Endometrial microvascular endothelial cells (primary cell): Measurements from ENCODE around the gene HNRNPUL2. TPM values are rescaled to one million over a fixed set of nuclear protein-coding genes. Genes with fewer than 3 reads are reported as not detected.
"Not testable (repeated sequence)": the region's sequence is repeated elsewhere in the genome, so short reads cannot be mapped to it uniquely, and the experiment has no call there.

Source experiments
- in situ Hi-C: cut with HindIII; loops from 2 replicates; pipeline ENCODE4 v1.10.0; 2017; ENCODE audit warnings: low sequenced_read_pairs, low pct_unique_long_range_greater_than_20kb; ENCODE audit errors: inconsistent ontology term
- total RNA-seq: library from RNA; depleted of rRNA; stranded (reverse); fragments of >200 nt; gene quantifications from one replicate; pipeline ENCODE4 v1.2.3, GENCODE V29; 2015; ENCODE audit errors: inconsistent ontology term

HNRNPUL2 gene
- total RNA-seq, 1 donor from 2014 or later = 6.7 TPM

DNA sequence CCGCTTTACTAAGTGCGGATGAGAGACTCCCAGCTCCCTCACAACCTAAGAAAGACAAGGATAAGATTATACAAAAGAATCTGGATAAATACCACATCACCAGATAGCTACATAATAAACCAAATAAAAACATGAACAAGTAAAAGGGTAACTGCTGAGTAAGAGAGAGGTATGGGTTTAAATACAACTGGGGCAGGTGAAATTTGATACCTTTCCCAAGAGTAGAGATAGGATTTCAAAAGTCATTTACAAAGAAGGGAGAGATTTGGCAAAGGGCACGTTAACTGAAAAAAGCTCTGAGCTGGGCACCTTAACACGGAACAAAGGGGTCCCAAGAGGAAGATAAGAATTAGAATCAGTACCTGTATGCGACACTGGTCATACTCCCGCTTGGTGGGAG, 50.1 kb downstream of the HNRNPUL2 start:
- in situ Hi-C loops = no loop called here

DNA sequence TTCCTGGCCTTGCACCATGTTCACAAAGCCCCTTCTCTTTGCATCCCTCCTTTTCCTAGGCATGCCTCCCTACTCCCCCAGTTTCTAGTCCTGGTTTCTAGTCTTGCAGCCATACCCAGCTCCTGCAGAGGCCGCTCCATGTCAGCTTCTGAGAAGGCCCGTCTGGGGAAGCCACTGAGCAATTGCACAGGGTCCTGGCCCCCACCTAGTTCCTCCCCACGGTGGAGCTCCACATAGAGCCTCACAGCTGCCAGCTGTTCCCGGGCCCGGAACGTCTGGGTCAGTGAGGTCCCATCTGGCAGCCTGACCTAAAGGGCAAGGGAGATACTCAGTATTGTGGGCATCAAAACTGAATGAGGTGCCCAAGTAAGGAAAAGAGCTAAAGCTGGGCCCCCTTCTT, 50.6 kb downstream of the HNRNPUL2 start:
- in situ Hi-C loops = no loop called here

DNA sequence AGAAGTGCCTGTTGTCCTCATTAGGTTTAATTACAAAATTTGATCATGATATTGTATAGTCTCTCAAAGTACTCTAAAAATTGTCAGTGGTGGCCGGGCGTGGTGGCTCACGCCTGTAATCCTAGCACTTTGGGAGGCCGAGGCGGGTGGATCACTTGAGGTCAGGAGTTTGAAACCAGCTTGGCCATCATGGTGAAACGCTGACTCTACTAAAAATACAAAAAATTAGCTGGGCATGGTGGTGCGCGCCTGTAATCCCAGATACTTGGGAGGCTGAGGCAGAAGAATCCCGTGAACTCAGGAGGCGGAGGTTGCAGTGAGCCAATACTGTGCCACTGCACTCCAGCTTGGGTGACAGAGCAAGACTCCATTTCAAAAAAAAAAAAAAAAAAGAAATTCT, 51.8 kb downstream of the HNRNPUL2 start:
- in situ Hi-C loops = not testable (repeated sequence)

- in situ Hi-C loops = loop anchor here (25.0 kb wide), 1 partner anchor 111 kb away; the partner anchor contains the start of gene EEF1G
Measured at GRCh38 chr11:62673196-62673525, 54.1 kb downstream of the HNRNPUL2 start.

DNA sequence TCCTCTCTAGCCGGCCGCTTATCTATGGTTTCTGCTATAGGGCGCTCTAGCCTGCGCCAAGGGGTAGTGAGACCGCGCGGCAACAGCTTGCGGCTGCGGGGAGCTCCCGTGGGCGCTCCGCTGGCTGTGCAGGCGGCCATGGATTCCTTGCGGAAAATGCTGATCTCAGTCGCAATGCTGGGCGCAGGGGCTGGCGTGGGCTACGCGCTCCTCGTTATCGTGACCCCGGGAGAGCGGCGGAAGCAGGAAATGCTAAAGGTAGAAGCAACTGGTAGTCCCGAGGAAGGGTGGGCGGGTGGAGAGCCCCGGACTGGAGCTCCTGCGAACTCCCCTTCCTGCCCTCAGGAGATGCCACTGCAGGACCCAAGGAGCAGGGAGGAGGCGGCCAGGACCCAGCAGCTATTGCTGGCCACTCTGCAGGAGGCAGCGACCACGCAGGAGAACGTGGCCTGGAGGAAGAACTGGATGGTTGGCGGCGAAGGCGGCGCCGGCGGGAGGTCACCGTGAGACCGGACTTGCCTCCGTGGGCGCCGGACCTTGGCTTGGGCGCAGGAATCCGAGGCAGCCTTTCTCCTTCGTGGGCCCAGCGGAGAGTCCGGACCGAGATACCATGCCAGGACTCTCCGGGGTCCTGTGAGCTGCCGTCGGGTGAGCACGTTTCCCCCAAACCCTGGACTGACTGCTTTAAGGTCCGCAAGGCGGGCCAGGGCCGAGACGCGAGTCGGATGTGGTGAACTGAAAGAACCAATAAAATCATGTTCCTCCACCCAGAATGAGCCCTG, 55.5 kb downstream of the HNRNPUL2 start, which contains the start of the genes LBHD1 and UQCC3:
TSS of gene LBHD1 (minus strand) at position 660 of the 782 bp plus-strand sequence. CDS start 2,236 bp downstream, outside the sequence.
TSS of gene UQCC3 (plus strand) at position 66 of the 782 bp plus-strand sequence. CDS start at position 139, 73 bp downstream.
- in situ Hi-C loops = loop anchor here (25.0 kb wide), 1 partner anchor 109 kb away; the partner anchor contains the start of gene EEF1G

DNA sequence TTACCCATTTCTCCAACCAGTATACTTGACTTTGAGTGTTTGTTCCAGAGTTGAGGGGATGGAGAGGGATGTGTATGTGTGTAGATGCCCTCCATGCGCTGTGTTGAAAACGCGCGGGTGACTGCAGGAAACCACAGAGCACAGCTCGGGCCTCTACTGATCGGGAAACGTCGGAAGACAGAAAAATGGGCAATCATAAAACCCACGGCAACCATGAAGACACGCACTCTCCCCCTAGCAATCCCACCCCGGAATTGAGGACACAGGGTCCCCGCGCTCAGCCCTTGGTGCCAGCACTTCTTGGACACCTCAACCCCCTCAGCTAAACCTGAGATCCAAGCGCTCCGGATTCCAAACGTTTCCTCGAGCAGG, 56.0 kb downstream of the HNRNPUL2 start:
- in situ Hi-C loops = loop anchor here (25.0 kb wide), 1 partner anchor 109 kb away; the partner anchor contains the start of gene EEF1G

- in situ Hi-C loops = loop anchor here (25.0 kb wide), 1 partner anchor 107 kb away; the partner anchor contains the start of gene EEF1G
Measured at GRCh38 chr11:62669420-62670161, 57.7 kb downstream of the HNRNPUL2 start.

DNA sequence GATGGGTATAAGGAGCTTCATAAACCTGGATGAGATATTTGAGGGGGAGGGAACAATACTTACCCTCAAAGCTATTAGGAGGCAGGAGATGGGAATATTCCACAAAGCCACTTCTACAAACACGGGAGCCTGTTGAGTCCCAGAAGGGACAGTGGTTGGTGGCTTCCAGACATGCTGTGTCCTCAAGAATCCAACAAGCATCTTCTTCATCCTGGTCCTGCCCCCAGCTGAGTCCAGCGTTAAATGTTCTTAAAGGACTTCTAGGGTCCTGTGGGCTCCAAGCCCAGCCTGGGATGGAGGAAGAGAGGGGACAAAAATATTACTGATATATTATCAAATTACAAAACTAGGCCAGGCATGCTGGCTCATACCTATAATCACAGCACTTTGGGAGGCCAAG, 59.8 kb downstream of the HNRNPUL2 start:
- in situ Hi-C loops = loop anchor here (25.0 kb wide), 1 partner anchor 105 kb away; the partner anchor contains the start of gene EEF1G

- in situ Hi-C loops = loop anchor here (25.0 kb wide), 1 partner anchor 104 kb away; the partner anchor contains the start of gene EEF1G
Measured at GRCh38 chr11:62666259-62666926, 60.9 kb downstream of the HNRNPUL2 start.

DNA sequence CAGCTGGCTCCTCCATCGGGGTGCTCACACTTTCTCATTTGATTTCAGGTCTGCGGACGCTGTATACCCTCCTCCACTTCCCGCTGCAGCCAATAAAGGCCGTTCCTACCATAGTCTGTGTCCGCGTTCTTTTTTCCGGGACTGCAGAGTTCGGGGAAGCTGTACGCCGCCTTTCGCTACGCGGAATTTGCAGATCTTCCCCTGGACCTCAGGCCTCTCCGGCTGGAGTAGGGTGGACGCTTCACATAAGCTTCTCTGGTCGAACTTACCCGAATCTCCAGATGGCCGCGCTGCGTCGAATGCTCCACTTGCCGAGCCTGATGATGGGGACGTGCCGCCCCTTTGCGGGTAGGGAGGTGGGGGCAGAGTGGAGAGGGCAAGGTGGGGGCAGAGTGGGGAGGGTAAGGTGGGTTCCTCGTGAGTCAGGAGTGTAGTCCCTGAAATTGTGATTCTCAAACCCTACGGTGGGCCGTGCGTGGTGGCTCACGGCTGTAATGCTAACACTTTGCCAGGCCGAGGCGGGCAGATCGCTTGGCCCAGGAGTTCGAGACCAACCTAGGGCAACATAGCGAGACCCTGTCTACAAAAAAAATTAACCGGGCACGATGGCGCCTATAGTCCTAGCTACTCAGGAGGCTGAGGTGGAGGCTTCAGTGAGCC, 61.5 kb downstream of the HNRNPUL2 start:
- in situ Hi-C loops = loop anchor here (25.0 kb wide), 1 partner anchor 103 kb away; the partner anchor contains the start of gene EEF1G

DNA sequence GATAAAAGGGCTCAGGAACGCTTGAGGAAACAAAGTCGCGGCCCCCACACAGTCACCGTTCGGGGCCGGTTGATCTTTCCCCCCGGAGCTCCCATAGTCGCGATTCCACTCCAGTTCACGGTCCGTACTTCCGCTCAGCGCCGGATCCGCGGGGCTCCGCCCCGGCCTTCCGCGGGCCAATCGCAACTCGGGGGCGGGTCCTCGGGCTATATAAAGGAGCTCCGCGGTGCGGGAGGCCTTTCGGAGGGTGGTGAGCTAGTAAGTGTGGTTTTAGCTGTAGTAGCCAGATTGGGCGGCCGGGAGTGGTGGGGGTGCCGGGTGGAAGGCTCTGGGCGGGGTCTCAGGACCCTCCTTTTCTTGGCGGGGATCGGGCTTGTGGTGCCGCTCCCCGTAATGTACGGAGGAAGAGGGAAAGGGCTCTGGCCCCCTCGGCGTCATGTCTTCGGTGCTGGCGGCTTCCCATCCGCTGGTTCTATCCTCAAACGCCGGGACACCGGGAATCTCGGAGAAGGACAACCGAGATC, 62.1 kb downstream of the HNRNPUL2 start, which contains the start of the genes C11orf98 and CSKMT:
TSS of gene C11orf98 (minus strand) at position 136 of the 524 bp plus-strand sequence. CDS start at position 95, 41 bp downstream.
TSS of gene CSKMT (plus strand) at position 238 of the 524 bp plus-strand sequence. CDS start 568 bp downstream, outside the sequence.
- in situ Hi-C loops = loop anchor here (25.0 kb wide), 1 partner anchor 103 kb away; the partner anchor contains the start of gene EEF1G

GRCh38 chr11:62664405-62665074, 62.7 kb downstream of the HNRNPUL2 start:
- in situ Hi-C loops = loop anchor here (25.0 kb wide), 1 partner anchor 102 kb away; the partner anchor contains the start of gene EEF1G

Other genes starting within 250 kb of the HNRNPUL2 start
- 299 TPM for gene AHNAK, start 180.7 kb downstream of the HNRNPUL2 start, total RNA-seq
- 1,762 TPM for gene EEF1G, start 153.6 kb downstream of the HNRNPUL2 start, total RNA-seq
- 12.7 TPM for gene TUT1, start 135.9 kb downstream of the HNRNPUL2 start, total RNA-seq
- 195 TPM for gene MTA2, start 125.6 kb downstream of the HNRNPUL2 start, total RNA-seq
- 42.1 TPM for gene EML3, start 114.7 kb downstream of the HNRNPUL2 start, total RNA-seq
- 8.0 TPM for gene ROM1, start 114.2 kb downstream of the HNRNPUL2 start, total RNA-seq
- 40.0 TPM for gene B3GAT3, start 105.5 kb downstream of the HNRNPUL2 start, total RNA-seq
- 294 TPM for gene GANAB, start 80.8 kb downstream of the HNRNPUL2 start, total RNA-seq
- gene INTS5, start 74.2 kb downstream of the HNRNPUL2 start, total RNA-seq = 35.2 TPM
- gene C11orf98, start 62.2 kb downstream of the HNRNPUL2 start, total RNA-seq = 87.7 TPM
- 3.9 TPM for gene CSKMT, start 62.1 kb downstream of the HNRNPUL2 start, total RNA-seq
- gene UQCC3, start 55.8 kb downstream of the HNRNPUL2 start, total RNA-seq = 12.4 TPM
- 5.8 TPM for gene LBHD1, start 55.2 kb downstream of the HNRNPUL2 start, total RNA-seq
- 89.8 TPM for gene UBXN1, start 48.4 kb downstream of the HNRNPUL2 start, total RNA-seq
- not detected for gene LRRN4CL, start 37.9 kb downstream of the HNRNPUL2 start, total RNA-seq
- gene BSCL2, start 20.0 kb downstream of the HNRNPUL2 start, total RNA-seq = 55.5 TPM
- not detected for gene GNG3, start 19.8 kb downstream of the HNRNPUL2 start, total RNA-seq
- gene TTC9C, start 1.0 kb upstream of the HNRNPUL2 start, total RNA-seq = 28.1 TPM
- 9.9 TPM for gene ZBTB3, start 26.7 kb upstream of the HNRNPUL2 start, total RNA-seq
- 85.5 TPM for gene POLR2G, start 34.1 kb upstream of the HNRNPUL2 start, total RNA-seq
- gene TAF6L, start 43.9 kb upstream of the HNRNPUL2 start, total RNA-seq = 22.1 TPM
- gene TMEM179B, start 59.9 kb upstream of the HNRNPUL2 start, total RNA-seq = 91.6 TPM
- 27.6 TPM for gene TMEM223, start 64.5 kb upstream of the HNRNPUL2 start, total RNA-seq
- 45.7 TPM for gene NXF1, start 78.0 kb upstream of the HNRNPUL2 start, total RNA-seq
- 33.4 TPM for gene STX5, start 104.6 kb upstream of the HNRNPUL2 start, total RNA-seq
- not detected for gene TEX54, start 105.4 kb upstream of the HNRNPUL2 start, total RNA-seq
- 49.7 TPM for gene WDR74, start 112.1 kb upstream of the HNRNPUL2 start, total RNA-seq
- gene SLC3A2, start 153.4 kb upstream of the HNRNPUL2 start, total RNA-seq = 224 TPM
- gene CHRM1, start 193.9 kb upstream of the HNRNPUL2 start, total RNA-seq = not detected